HCT116 (cell line): Measurements from ENCODE around the gene TPM4. TPM values are rescaled to one million over a fixed set of nuclear protein-coding genes. Genes with fewer than 3 reads are reported as not detected.

Source experiments
- total RNA-seq: library from RNA; stranded (reverse); gene quantifications from one replicate; pipeline ENCODE4 v1.2.1, GENCODE V29; 2021; ENCODE audit not compliant: unreplicated experiment
- TF ChIP-seq, protein P1 (sequence below): IDR thresholded peaks from 2 replicates; pipeline ENCODE4 v1.6.1; 2012

TPM4 gene
- total RNA-seq, 1 experiment from 2014 or later: 275 TPM

DNA sequence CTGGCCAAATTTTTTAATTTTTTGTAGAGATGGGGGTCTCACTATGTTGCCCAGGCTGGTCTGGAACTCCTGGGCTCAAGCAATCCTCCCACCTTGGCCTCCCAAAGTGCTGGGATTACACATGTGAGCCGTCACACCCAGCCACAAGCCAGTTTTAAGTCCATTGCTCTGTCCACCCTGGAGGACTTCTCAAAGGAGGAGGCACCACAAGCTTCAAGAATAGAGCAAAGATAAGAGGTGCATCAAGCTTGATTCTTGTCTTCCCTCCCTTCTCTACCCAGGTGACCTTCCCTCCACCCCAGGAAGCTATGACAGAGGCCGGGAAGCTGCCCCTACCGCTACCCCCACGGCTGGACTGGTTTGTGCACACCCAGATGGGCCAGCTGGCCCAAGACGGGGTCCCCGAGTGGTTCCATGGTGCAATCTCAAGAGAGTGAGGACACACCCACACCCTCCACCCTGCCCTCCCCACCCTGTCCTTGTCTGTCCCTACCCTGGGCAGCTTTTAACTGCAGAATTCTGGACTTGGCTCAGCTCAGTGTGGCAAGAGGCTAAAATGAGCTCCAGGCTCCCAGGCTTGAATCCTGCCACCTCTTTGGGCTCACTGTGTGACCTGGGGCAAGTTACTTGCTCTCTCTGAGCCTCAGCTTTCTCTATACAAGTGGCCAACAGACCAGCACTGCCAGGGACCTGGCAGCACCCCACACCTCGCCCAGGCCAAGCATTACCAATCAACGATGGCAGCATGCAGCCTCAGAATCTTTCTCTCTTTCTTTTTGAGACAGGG is 72.3 kb downstream of the TPM4 start (continued):
- TF ChIP-seq, protein P1, sequence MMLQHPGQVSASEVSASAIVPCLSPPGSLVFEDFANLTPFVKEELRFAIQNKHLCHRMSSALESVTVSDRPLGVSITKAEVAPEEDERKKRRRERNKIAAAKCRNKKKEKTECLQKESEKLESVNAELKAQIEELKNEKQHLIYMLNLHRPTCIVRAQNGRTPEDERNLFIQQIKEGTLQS: no peak

Other genes with a start within 250 kb of the TPM4 start
- 1.1 TPM for gene CYP4F2, start 178.4 kb upstream of the TPM4 start, total RNA-seq
- 17.9 TPM for gene CYP4F11, start 142.0 kb upstream of the TPM4 start, total RNA-seq
- gene OR10H4, start 127.5 kb upstream of the TPM4 start, total RNA-seq: not detected
- gene RAB8A, start 35.4 kb downstream of the TPM4 start, total RNA-seq: 116 TPM
- gene HSH2D, start 67.2 kb downstream of the TPM4 start, total RNA-seq: 21.4 TPM
- not detected for gene CIB3, start 97.0 kb downstream of the TPM4 start, total RNA-seq
- gene FAM32A, start 108.9 kb downstream of the TPM4 start, total RNA-seq: 61.3 TPM
- gene AP1M1, start 121.4 kb downstream of the TPM4 start, total RNA-seq: 50.0 TPM
- 39.4 TPM for gene KLF2, start 248.3 kb downstream of the TPM4 start, total RNA-seq